Measurements from ENCODE around the gene KIAA1586. TPM values are rescaled to one million over a fixed set of nuclear protein-coding genes. Genes with fewer than 3 reads are reported as not detected.
"Not testable (repeated sequence)": the region's sequence is repeated elsewhere in the genome, so short reads cannot be mapped to it uniquely, and the experiment has no call there.

Gene KIAA1586
- total and polyA plus RNA-seq, 2 donors, result 5.9 to 10.3 TPM

- no peak for DNase-seq (ENCODE audit: low read depth in 6 of 9, low spot score in 9 of 9)
- Histone ChIP-seq H3K36me3 (ENCODE audit: control insufficient read depth in 2 of 2, insufficient read depth in 2 of 2, low read length in 1 of 2) (no peaks in the 10 kb centered on the region), H3K4me3 (ENCODE audit: low read length in 2 of 2) (no peak overlapping the region), H3K9me3 (ENCODE audit: control insufficient read depth in 2 of 2, insufficient read depth in 1 of 2, low read length in 1 of 2) (no peaks in the 10 kb centered on the region), H3K27ac (ENCODE audit: low read depth in 1 of 2, low read length in 1 of 2) (no peak overlapping the region), H3K4me1 (ENCODE audit: control insufficient read depth in 2 of 2, insufficient read depth in 2 of 2, low read length in 2 of 2) (no peaks in the 10 kb centered on the region), H3K27me3 (ENCODE audit: control insufficient read depth in 2 of 2, insufficient read depth in 1 of 2, low read length in 1 of 2) (no peaks in the 10 kb centered on the region)
- 98% methylated on average over 3 of the region's 3 CpGs for WGBS
Observed at GRCh38 chr6:57033228-57033627, 13.3 kb upstream of the KIAA1586 start.

GRCh38 chr6:57035549-57035948 is 10.9 kb upstream of the KIAA1586 start:
- Histone ChIP-seq H3K4me1 (ENCODE audit: control insufficient read depth in 2 of 2, insufficient read depth in 2 of 2, low read length in 2 of 2) (no peaks in the 10 kb centered on the region), H3K27me3 (ENCODE audit: control insufficient read depth in 2 of 2, insufficient read depth in 1 of 2, low read length in 1 of 2) (no peaks in the 10 kb centered on the region), H3K27ac (ENCODE audit: low read depth in 1 of 2, low read length in 1 of 2) (no peak overlapping the region), H3K9me3 (ENCODE audit: control insufficient read depth in 2 of 2, insufficient read depth in 1 of 2, low read length in 1 of 2) (no peaks in the 10 kb centered on the region), H3K36me3 (ENCODE audit: control insufficient read depth in 2 of 2, insufficient read depth in 2 of 2, low read length in 1 of 2) (no peaks in the 10 kb centered on the region), H3K4me3 (ENCODE audit: low read length in 2 of 2) (no peak overlapping the region)
- WGBS, result 32% methylated on average over 3 of the region's 3 CpGs
- no peak for DNase-seq (ENCODE audit: low read depth in 6 of 9, low spot score in 9 of 9)

GRCh38 chr6:57038906-57039305 is 7.6 kb upstream of the KIAA1586 start:
- H3K4me3 ChIP-seq (ENCODE audit: low read length in 2 of 2), result no peak overlapping the region
- no peak for DNase-seq (ENCODE audit: low read depth in 6 of 9, low spot score in 9 of 9)
- H3K27me3 ChIP-seq (ENCODE audit: control insufficient read depth in 2 of 2, insufficient read depth in 1 of 2, low read length in 1 of 2), result no peaks in the 10 kb centered on the region
- no peaks in the 10 kb centered on the region for H3K4me1 ChIP-seq (ENCODE audit: control insufficient read depth in 2 of 2, insufficient read depth in 2 of 2, low read length in 2 of 2)
- no peak overlapping the region for H3K27ac ChIP-seq (ENCODE audit: low read depth in 1 of 2, low read length in 1 of 2)
- H3K36me3 ChIP-seq (ENCODE audit: control insufficient read depth in 2 of 2, insufficient read depth in 2 of 2, low read length in 1 of 2), result no peaks in the 10 kb centered on the region
- WGBS, result 99% methylated on average over 2 of the region's 2 CpGs
- H3K9me3 ChIP-seq (ENCODE audit: control insufficient read depth in 2 of 2, insufficient read depth in 1 of 2, low read length in 1 of 2), result no peaks in the 10 kb centered on the region

- Histone ChIP-seq H3K27ac (ENCODE audit: low read depth in 1 of 2, low read length in 1 of 2) (no peak overlapping the region), H3K27me3 (ENCODE audit: control insufficient read depth in 2 of 2, insufficient read depth in 1 of 2, low read length in 1 of 2) (no peaks in the 10 kb centered on the region), H3K4me1 (ENCODE audit: control insufficient read depth in 2 of 2, insufficient read depth in 2 of 2, low read length in 2 of 2) (no peaks in the 10 kb centered on the region), H3K9me3 (ENCODE audit: control insufficient read depth in 2 of 2, insufficient read depth in 1 of 2, low read length in 1 of 2) (no peaks in the 10 kb centered on the region), H3K36me3 (ENCODE audit: control insufficient read depth in 2 of 2, insufficient read depth in 2 of 2, low read length in 1 of 2) (no peaks in the 10 kb centered on the region), H3K4me3 (ENCODE audit: low read length in 2 of 2) (no peak overlapping the region)
- DNase-seq (ENCODE audit: low read depth in 6 of 9, low spot score in 9 of 9), result peak in 1 of 9 donors; percentile 19
- 92% methylated on average over 5 of the region's 5 CpGs for whole genome bisulfite sequencing
Observed at GRCh38 chr6:57040011-57040410, 6.5 kb upstream of the KIAA1586 start.

- not testable (repeated sequence) for H3K9me3 ChIP-seq (ENCODE audit: control insufficient read depth in 2 of 2, insufficient read depth in 1 of 2, low read length in 1 of 2); H3K27ac ChIP-seq (ENCODE audit: low read depth in 1 of 2, low read length in 1 of 2); DNase-seq (ENCODE audit: low read depth in 6 of 9, low spot score in 9 of 9); H3K36me3 ChIP-seq (ENCODE audit: control insufficient read depth in 2 of 2, insufficient read depth in 2 of 2, low read length in 1 of 2); H3K4me3 ChIP-seq (ENCODE audit: low read length in 2 of 2); H3K27me3 ChIP-seq (ENCODE audit: control insufficient read depth in 2 of 2, insufficient read depth in 1 of 2, low read length in 1 of 2); H3K4me1 ChIP-seq (ENCODE audit: control insufficient read depth in 2 of 2, insufficient read depth in 2 of 2, low read length in 2 of 2)
- 100% methylated on average over 1 of the region's 1 CpG for WGBS
Observed at GRCh38 chr6:57044061-57044460, 2.4 kb upstream of the KIAA1586 start.

GRCh38 chr6:57044568-57044967 is 1.9 kb upstream of the KIAA1586 start:
- no peak for DNase-seq (ENCODE audit: low read depth in 6 of 9, low spot score in 9 of 9)
- peaks cover 0 to 3% of the 10 kb centered on the region in 2 donors for H3K4me1 ChIP-seq (ENCODE audit: control insufficient read depth in 2 of 2, insufficient read depth in 2 of 2, low read length in 2 of 2)
- H3K27ac ChIP-seq (ENCODE audit: low read depth in 1 of 2, low read length in 1 of 2), result no peak overlapping the region
- WGBS, result over 99% methylated on average over 2 of the region's 2 CpGs
- no peaks in the 10 kb centered on the region for H3K9me3 ChIP-seq (ENCODE audit: control insufficient read depth in 2 of 2, insufficient read depth in 1 of 2, low read length in 1 of 2)
- no peak overlapping the region for H3K4me3 ChIP-seq (ENCODE audit: low read length in 2 of 2)
- peaks cover 0 to 3% of the 10 kb centered on the region in 2 donors for H3K27me3 ChIP-seq (ENCODE audit: control insufficient read depth in 2 of 2, insufficient read depth in 1 of 2, low read length in 1 of 2)
- no peaks in the 10 kb centered on the region for H3K36me3 ChIP-seq (ENCODE audit: control insufficient read depth in 2 of 2, insufficient read depth in 2 of 2, low read length in 1 of 2)

- WGBS, result no CpG with 5 or more reads among the region's 5 CpGs
- H3K4me1 ChIP-seq (ENCODE audit: control insufficient read depth in 2 of 2, insufficient read depth in 2 of 2, low read length in 2 of 2); DNase-seq (ENCODE audit: low read depth in 6 of 9, low spot score in 9 of 9): not testable (repeated sequence)
Observed at GRCh38 chr6:57047257-57047585, 728 bp downstream of the KIAA1586 start.

GRCh38 chr6:57047859-57048258 is 1.4 kb downstream of the KIAA1586 start:
- H3K27ac ChIP-seq (ENCODE audit: low read depth in 1 of 2, low read length in 1 of 2); H3K4me1 ChIP-seq (ENCODE audit: control insufficient read depth in 2 of 2, insufficient read depth in 2 of 2, low read length in 2 of 2); H3K4me3 ChIP-seq (ENCODE audit: low read length in 2 of 2); DNase-seq (ENCODE audit: low read depth in 6 of 9, low spot score in 9 of 9); H3K9me3 ChIP-seq (ENCODE audit: control insufficient read depth in 2 of 2, insufficient read depth in 1 of 2, low read length in 1 of 2); H3K27me3 ChIP-seq (ENCODE audit: control insufficient read depth in 2 of 2, insufficient read depth in 1 of 2, low read length in 1 of 2): not testable (repeated sequence)
- 97% methylated on average over 6 of the region's 6 CpGs for WGBS
- peaks cover 4 to 11% of the 10 kb centered on the region in 2 donors for H3K36me3 ChIP-seq (ENCODE audit: control insufficient read depth in 2 of 2, insufficient read depth in 2 of 2, low read length in 1 of 2)

More at GRCh38 chr6:57047257-57047585, 728 bp downstream of the KIAA1586 start:
- H3K27ac ChIP-seq (ENCODE audit: low read depth in 1 of 2, low read length in 1 of 2); H3K9me3 ChIP-seq (ENCODE audit: control insufficient read depth in 2 of 2, insufficient read depth in 1 of 2, low read length in 1 of 2); H3K4me3 ChIP-seq (ENCODE audit: low read length in 2 of 2); H3K27me3 ChIP-seq (ENCODE audit: control insufficient read depth in 2 of 2, insufficient read depth in 1 of 2, low read length in 1 of 2): not testable (repeated sequence)
- H3K36me3 ChIP-seq (ENCODE audit: control insufficient read depth in 2 of 2, insufficient read depth in 2 of 2, low read length in 1 of 2), result peaks cover 4 to 11% of the 10 kb centered on the region in 2 donors

- Histone ChIP-seq H3K4me3 (ENCODE audit: low read length in 2 of 2) (no peak overlapping the region), H3K36me3 (ENCODE audit: control insufficient read depth in 2 of 2, insufficient read depth in 2 of 2, low read length in 1 of 2) (peaks cover 4 to 11% of the 10 kb centered on the region in 2 donors), H3K27me3 (ENCODE audit: control insufficient read depth in 2 of 2, insufficient read depth in 1 of 2, low read length in 1 of 2) (peaks cover 0 to 3% of the 10 kb centered on the region in 2 donors), H3K27ac (ENCODE audit: low read depth in 1 of 2, low read length in 1 of 2) (no peak overlapping the region), H3K4me1 (ENCODE audit: control insufficient read depth in 2 of 2, insufficient read depth in 2 of 2, low read length in 2 of 2) (peaks cover 0 to 3% of the 10 kb centered on the region in 2 donors), H3K9me3 (ENCODE audit: control insufficient read depth in 2 of 2, insufficient read depth in 1 of 2, low read length in 1 of 2) (no peaks in the 10 kb centered on the region)
- DNase-seq (ENCODE audit: low read depth in 6 of 9, low spot score in 9 of 9), result no peak
- WGBS, result 96% methylated on average over 5 of the region's 5 CpGs
Observed at GRCh38 chr6:57048577-57048976, 2.1 kb downstream of the KIAA1586 start.

- Histone ChIP-seq H3K36me3 (ENCODE audit: control insufficient read depth in 2 of 2, insufficient read depth in 2 of 2, low read length in 1 of 2) (peaks cover 3 to 12% of the 10 kb centered on the region in 2 donors), H3K9me3 (ENCODE audit: control insufficient read depth in 2 of 2, insufficient read depth in 1 of 2, low read length in 1 of 2) (no peaks in the 10 kb centered on the region), H3K27me3 (ENCODE audit: control insufficient read depth in 2 of 2, insufficient read depth in 1 of 2, low read length in 1 of 2) (no peaks in the 10 kb centered on the region), H3K4me3 (ENCODE audit: low read length in 2 of 2) (no peak overlapping the region), H3K27ac (ENCODE audit: low read depth in 1 of 2, low read length in 1 of 2) (no peak overlapping the region), H3K4me1 (ENCODE audit: control insufficient read depth in 2 of 2, insufficient read depth in 2 of 2, low read length in 2 of 2) (no peaks in the 10 kb centered on the region)
- DNase-seq (ENCODE audit: low read depth in 6 of 9, low spot score in 9 of 9), result no peak
- 99% methylated on average over 3 of the region's 3 CpGs for WGBS
Observed at GRCh38 chr6:57063847-57064246, 17.4 kb downstream of the KIAA1586 start.

Data from thymus (tissue), 11 donors.